Right renal cortex interstitium (tissue), 3 donors: ENCODE results near the gene CLASRP. TPM values are rescaled to one million over a fixed set of nuclear protein-coding genes. Genes with fewer than 3 reads are reported as not detected.

ENCODE experiments used
- polyA plus RNA-seq, 3 donors: library from polyadenylated mRNA; unstranded; fragments of 120-200 nt; gene quantifications; one replicate each; pipeline ENCODE4 v1.2.1, GENCODE V29; 2013; ENCODE audit not compliant: insufficient read length in 3 of 3

The CLASRP gene
- polyA plus RNA-seq, 3 donors = 54.1 to 59.4 (median 56.6) TPM

Other genes with a start within 250 kb of the CLASRP start
- gene BCAM, start 229.9 kb upstream of the CLASRP start, polyA plus RNA-seq = 100 to 1,000 TPM; 403 to 489 (median 434) TPM
- 100 to 1,000 TPM; 150 to 169 (median 157) TPM for gene NECTIN2, start 192.7 kb upstream of the CLASRP start, polyA plus RNA-seq
- 10 to 100 TPM; 40.2 to 48.8 (median 46.0) TPM for gene TOMM40, start 147.8 kb upstream of the CLASRP start, polyA plus RNA-seq
- 100 to 1,000 TPM; 265 to 362 (median 295) TPM for gene APOE, start 133.2 kb upstream of the CLASRP start, polyA plus RNA-seq
- 10 to 100 TPM in 1 of 3 donors, 1 to 10 TPM in 2; 7.5 to 10.9 (median 9.1) TPM for gene APOC1, start 124.4 kb upstream of the CLASRP start, polyA plus RNA-seq
- gene APOC4, start 96.8 kb upstream of the CLASRP start, polyA plus RNA-seq = not detected
- gene APOC2, start 93.0 kb upstream of the CLASRP start, polyA plus RNA-seq = 10 to 100 TPM in 1 of 3 donors, 1 to 10 TPM in 2; 5.8 to 12.7 (median 8.8) TPM
- gene CLPTM1, start 83.7 kb upstream of the CLASRP start, polyA plus RNA-seq = 100 to 1,000 TPM; 109 to 127 (median 113) TPM
- 1 to 10 TPM; 4.8 to 4.9 (median 4.8) TPM for gene RELB, start 37.6 kb upstream of the CLASRP start, polyA plus RNA-seq
- under 1 TPM; 0.37 to 0.57 (median 0.39) TPM for gene ZNF296, start 37.4 kb downstream of the CLASRP start, polyA plus RNA-seq
- 10 to 100 TPM; 16.0 to 20.3 (median 20.1) TPM for gene GEMIN7, start 40.2 kb downstream of the CLASRP start, polyA plus RNA-seq
- gene PPP1R37, start 54.1 kb downstream of the CLASRP start, polyA plus RNA-seq = 10 to 100 TPM; 19.9 to 25.0 (median 23.7) TPM
- under 1 TPM; 0.11 TPM for gene NKPD1, start 121.9 kb downstream of the CLASRP start, polyA plus RNA-seq
- gene TRAPPC6A, start 139.2 kb downstream of the CLASRP start, polyA plus RNA-seq = 10 to 100 TPM; 25.5 to 33.2 (median 32.4) TPM
- gene BLOC1S3, start 139.7 kb downstream of the CLASRP start, polyA plus RNA-seq = 10 to 100 TPM in 2 of 3 donors, 1 to 10 TPM in 1; 8.8 to 11.6 (median 10.5) TPM
- 1 to 10 TPM; 6.0 to 7.1 (median 7.0) TPM for gene EXOC3L2, start 206.4 kb downstream of the CLASRP start, polyA plus RNA-seq
- 10 to 100 TPM; 38.3 to 41.9 (median 39.6) TPM for gene MARK4, start 212.2 kb downstream of the CLASRP start, polyA plus RNA-seq